Lower lobe of right lung (tissue), 2 donors: ENCODE data around the gene ATP8B3. TPM values are rescaled to one million over a fixed set of nuclear protein-coding genes. Genes with fewer than 3 reads are reported as not detected.

ENCODE experiments used
- ATAC-seq, 2 donors: fragments of 200-7000 bp; cut with Tn5 transposase; one replicate each; pipeline ENCODE4 v1.9.1; 2020 to 2022; ENCODE audit warnings: mild to moderate bottlenecking in 2 of 2, moderate library complexity in 2 of 2
- DNase-seq: peaks from one replicate; pipeline ENCODE4 v3.0.0-alpha.2; 2020
- H3K27ac ChIP-seq: fragments of 200-600 bp; one replicate; pipeline ENCODE4 v1.8.0; 2022
- H3K27me3 ChIP-seq: fragments of 200-600 bp; one replicate; pipeline ENCODE4 v1.8.0; 2022; ENCODE audit warnings: low read depth
- H3K36me3 ChIP-seq: fragments of 200-600 bp; one replicate; pipeline ENCODE4 v1.8.0; 2022; ENCODE audit warnings: mild to moderate bottlenecking
- H3K4me1 ChIP-seq: fragments of 200-600 bp; one replicate; pipeline ENCODE4 v1.8.0; 2022
- H3K4me3 ChIP-seq: fragments of 200-600 bp; one replicate; pipeline ENCODE4 v1.8.0; 2022; ENCODE audit warnings: mild to moderate bottlenecking
- H3K9me3 ChIP-seq: fragments of 200-600 bp; one replicate; pipeline ENCODE4 v1.8.0; 2022
- intact Hi-C: fragments of 100-400 bp; cut with DNase I; formaldehyde crosslinking; loops from one replicate; pipeline ENCODE4 v1.11.0; 2022
- total RNA-seq: library from RNA; stranded (reverse); fragmentation: NEBNext Ultra II Directional; extraction: Animal tissue kit (Norgen Biotek cat#: 25700); gene quantifications from one replicate; pipeline ENCODE4 v1.2.1, GENCODE V29; 2021
- TF ChIP-seq, protein P1 (sequence below): fragments of 200-600 bp; IDR thresholded peaks from one replicate; pipeline ENCODE4 v1.8.0; 2022; ENCODE audit warnings: antibody characterized with exemption, mild to moderate bottlenecking
- donor health status: DM: no; HTN: yes; CAD: no; lungs with severe emphysema.

ATP8B3 gene
- total RNA-seq, 1 donor from 2014 or later: 2.1 TPM

DNA sequence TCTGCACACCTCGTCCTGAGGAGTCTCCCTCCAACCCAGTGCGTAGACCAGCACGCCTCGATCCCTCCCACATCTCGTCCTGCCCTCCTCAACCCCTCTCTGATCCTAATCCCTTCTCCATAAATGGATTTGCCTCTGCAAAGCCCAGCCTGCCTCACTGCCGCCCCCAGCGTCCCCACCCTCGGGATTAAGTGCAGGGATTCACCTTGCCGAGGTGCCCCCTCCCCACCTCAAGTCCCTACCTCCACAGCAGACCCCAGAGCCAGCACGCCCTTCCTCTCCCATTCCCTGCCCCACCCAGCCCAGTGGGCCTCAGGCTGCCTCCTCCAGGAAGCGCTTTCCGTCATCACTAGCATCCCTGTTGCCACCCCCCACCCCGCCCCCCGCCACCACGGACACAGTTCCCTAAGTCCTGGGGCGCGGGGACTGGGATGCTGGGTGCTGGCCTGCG lies 47.3 kb upstream of the ATP8B3 start:
- ATAC-seq (no peak), DNase-seq (no peak)
- Histone ChIP-seq H3K9me3 (no peaks in the 10 kb centered on the region), H3K36me3 (no peaks in the 10 kb centered on the region), H3K4me1 (peaks cover 82% of the 10 kb centered on the region), H3K27me3 (no peaks in the 10 kb centered on the region), H3K4me3 (no peak overlapping the region), H3K27ac (peak overlapping the region; percentile 24)
- TF ChIP-seq, protein P1, sequence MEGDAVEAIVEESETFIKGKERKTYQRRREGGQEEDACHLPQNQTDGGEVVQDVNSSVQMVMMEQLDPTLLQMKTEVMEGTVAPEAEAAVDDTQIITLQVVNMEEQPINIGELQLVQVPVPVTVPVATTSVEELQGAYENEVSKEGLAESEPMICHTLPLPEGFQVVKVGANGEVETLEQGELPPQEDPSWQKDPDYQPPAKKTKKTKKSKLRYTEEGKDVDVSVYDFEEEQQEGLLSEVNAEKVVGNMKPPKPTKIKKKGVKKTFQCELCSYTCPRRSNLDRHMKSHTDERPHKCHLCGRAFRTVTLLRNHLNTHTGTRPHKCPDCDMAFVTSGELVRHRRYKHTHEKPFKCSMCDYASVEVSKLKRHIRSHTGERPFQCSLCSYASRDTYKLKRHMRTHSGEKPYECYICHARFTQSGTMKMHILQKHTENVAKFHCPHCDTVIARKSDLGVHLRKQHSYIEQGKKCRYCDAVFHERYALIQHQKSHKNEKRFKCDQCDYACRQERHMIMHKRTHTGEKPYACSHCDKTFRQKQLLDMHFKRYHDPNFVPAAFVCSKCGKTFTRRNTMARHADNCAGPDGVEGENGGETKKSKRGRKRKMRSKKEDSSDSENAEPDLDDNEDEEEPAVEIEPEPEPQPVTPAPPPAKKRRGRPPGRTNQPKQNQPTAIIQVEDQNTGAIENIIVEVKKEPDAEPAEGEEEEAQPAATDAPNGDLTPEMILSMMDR: no peak
- intact Hi-C loops: no loop called here

DNA sequence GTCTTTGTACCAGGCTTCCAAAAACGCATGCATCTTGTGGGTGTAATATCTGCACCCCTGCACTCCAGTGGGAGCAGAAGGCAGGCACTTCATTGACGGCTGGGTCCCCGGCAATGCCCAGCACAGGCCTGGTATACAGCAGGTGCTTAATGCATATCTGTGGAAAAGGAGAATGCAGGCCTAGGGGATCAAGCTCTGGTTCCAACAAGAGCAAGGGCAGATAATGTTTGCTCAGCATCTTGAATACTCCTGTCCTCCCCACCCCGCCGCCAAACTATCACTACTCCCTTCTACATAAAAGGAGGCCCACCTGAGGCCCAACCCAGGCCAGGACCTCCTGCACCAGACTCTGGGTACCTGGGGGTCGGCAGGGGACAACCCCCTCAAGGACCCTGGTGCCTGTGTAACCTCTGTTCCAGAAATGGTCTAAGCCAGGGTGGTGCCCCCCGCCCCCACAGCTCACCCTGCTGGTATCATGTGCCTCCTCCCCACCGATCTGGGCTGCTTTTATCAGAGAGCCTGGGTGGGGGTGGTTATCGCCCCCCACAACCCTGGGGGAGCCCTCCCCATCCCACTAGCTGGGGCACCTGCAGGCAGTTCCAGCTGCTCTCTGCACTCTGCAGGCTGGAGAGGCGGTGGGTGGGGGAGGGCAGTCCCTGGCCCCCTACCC lies 46.5 kb upstream of the ATP8B3 start:
- no peaks in the 10 kb centered on the region for H3K36me3 ChIP-seq
- no peaks in the 10 kb centered on the region for H3K27me3 ChIP-seq
- peaks cover 90% of the 10 kb centered on the region for H3K4me1 ChIP-seq
- no peak overlapping the region for H3K4me3 ChIP-seq
- DNase-seq (no peak), ATAC-seq (no peak)
- intact Hi-C loops: no loop called here
- TF ChIP-seq, protein P1: no peak
- H3K27ac ChIP-seq: peak overlapping the region; percentile 94
- no peaks in the 10 kb centered on the region for H3K9me3 ChIP-seq

DNA sequence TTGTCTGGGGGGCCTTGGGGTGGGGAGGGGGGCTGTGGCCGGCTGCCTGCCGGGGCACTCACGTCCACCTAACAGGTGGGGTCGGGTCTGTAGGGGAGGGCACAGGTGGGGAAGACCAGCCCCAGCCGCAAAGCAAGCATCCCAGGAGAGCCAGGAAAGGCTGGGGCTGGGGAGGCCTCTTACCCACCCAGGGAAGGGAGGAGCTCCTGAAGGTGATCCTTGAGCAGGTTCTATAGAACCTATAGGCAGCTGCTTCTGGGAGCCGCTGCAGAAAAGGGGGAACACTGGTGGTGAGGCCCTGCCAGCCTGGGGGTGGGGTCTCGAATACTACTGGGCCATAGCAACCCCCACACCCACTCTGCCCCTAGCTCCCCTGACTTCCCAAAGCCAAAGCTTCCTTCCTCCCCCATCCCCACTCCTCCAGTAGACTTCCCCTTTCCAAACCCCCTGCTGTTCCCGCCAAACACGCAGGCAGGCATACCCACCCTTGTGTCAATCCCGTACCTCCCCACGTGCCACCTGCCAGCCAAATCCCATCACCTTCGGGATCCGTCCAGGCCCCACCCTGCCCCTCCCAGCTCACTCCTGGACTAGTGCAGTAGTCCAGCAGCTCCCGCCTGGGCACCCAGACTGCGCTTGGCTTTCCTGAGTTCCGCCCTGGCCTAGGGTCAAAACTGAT lies 45.7 kb upstream of the ATP8B3 start:
- Histone ChIP-seq H3K27ac (peak overlapping the region; percentile 94), H3K27me3 (no peaks in the 10 kb centered on the region), H3K36me3 (no peaks in the 10 kb centered on the region), H3K9me3 (no peaks in the 10 kb centered on the region), H3K4me3 (peak overlapping the region; percentile 60), H3K4me1 (peaks cover 98% of the 10 kb centered on the region)
- TF ChIP-seq, protein P1: no peak
- DNase-seq: peak; percentile 52
- no peak for ATAC-seq
- intact Hi-C loops: no loop called here

DNA sequence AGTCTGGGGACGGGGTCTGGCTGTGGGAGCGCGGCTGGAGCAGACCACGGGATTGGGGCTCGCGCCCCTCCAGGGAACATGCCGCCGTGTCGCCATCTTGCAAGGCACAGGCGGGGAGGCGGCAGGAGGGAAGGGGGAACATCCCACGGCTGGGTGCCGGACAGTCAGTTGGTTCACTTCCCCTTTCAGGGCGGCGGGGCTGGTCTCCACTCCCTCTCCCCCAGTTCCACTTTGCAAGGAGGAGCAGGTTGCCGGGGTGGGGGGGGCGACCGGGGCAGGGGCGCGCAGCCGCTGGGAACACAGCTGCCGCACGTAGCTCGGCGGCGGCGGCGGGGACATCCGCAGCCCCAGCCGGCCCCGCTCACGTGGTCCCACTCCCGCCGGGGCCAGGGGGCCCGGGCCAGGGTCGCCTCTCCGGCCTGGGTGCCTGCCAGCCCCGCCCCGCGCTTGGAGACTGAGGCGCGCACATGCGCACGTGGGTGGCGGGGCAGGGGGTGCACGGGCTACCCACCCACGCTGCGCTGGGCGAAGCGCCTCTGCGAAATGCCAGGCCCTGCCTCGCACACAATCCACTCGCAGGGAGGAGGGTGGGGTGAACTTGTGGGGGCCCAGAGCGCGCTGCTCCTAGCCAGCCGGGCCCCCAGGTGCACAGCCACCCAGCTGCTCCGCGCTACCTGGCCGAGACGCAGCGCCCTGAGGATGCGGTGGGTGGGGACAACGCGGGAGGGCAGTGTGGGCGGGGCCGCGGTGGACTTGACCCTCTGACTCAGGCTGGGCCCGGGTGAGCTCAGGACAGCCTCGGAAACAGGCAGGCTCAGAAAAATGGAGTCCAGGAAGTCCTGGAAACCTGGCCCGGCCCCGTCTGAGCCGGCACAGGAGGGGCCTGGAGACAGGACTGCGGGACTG lies 44.9 kb upstream of the ATP8B3 start:
- Histone ChIP-seq H3K4me1 (peaks cover 98% of the 10 kb centered on the region), H3K4me3 (peak overlapping the region; percentile 60), H3K27me3 (no peaks in the 10 kb centered on the region), H3K9me3 (no peaks in the 10 kb centered on the region), H3K27ac (peak overlapping the region; percentile 94), H3K36me3 (no peaks in the 10 kb centered on the region)
- TF ChIP-seq, protein P1: no peak
- ATAC-seq (peak; percentile 59 to 62), DNase-seq (peak; percentile 92)
- intact Hi-C loops: no loop called here

DNA sequence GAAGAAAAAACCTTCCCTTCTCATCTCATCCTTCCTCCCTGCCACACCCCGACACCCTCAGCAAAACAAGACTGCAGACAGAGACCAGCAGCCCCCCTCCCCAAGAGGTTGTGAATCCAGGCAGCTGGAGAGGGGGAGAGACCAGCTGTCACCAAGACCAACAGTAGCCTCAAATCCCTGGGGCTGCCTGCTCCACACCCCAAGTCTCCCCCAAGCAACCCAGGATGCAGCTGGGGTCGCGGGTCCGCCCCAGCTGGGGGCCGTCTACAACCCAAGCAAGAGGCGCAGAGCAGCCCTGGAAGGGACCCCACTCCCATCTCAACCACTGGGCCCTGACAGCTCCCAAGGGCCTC lies 44.2 kb upstream of the ATP8B3 start:
- peak overlapping the region; percentile 60 for H3K4me3 ChIP-seq

More for the DNA sequence above, 44.2 kb upstream of the ATP8B3 start:
- no peaks in the 10 kb centered on the region for H3K27me3 ChIP-seq
- no peaks in the 10 kb centered on the region for H3K9me3 ChIP-seq
- TF ChIP-seq, protein P1: no peak
- no peaks in the 10 kb centered on the region for H3K36me3 ChIP-seq
- intact Hi-C loops: no loop called here
- ATAC-seq: no peak
- H3K4me1 ChIP-seq: peaks cover 92% of the 10 kb centered on the region
- peak overlapping the region; percentile 94 for H3K27ac ChIP-seq
- no peak for DNase-seq
